ENCODE results near the gene NEURL1. TPM values are rescaled to one million over a fixed set of nuclear protein-coding genes. Genes with fewer than 3 reads are reported as not detected.

Gene NEURL1
- total and polyA plus RNA-seq, 10 of the 15 experiments (the other 5 are each of a cell fraction or from before 2014, with no cell fraction given): 0.02 to 0.05 (median 0.05) TPM; not detected in 6

- TF ChIP-seq ZNF24 (IDR thresholded peaks at IDR 0.05) (peak; percentile 73; the same call in 1 of the 2 replicates), TBL1XR1 (IDR thresholded peaks at IDR 0.05; ENCODE audit: low read depth, low read length) (no peak), POLR2AphosphoS2 (IDR thresholded peaks at IDR 0.05; ENCODE audit: low read depth, low read length) (no peak), ZZZ3 (IDR thresholded peaks at IDR 0.05; ENCODE audit: control insufficient read depth, insufficient read length, low read depth) (no peak), ATF7 (IDR thresholded peaks at IDR 0.05; ENCODE audit: low read depth) (peak; percentile 73), CBX5 (IDR thresholded peaks at IDR 0.05; ENCODE audit: low read depth) (0 out of 2 replicates have a peak, but pooled peaks have one; percentile 35), NR2F1 (conservative IDR thresholded peaks at IDR 0.05) (peak; percentile 88), CREB1 (IDR thresholded peaks at IDR 0.05; ENCODE audit: low read depth) (no peak), RB1 (IDR thresholded peaks at IDR 0.05; ENCODE audit: borderline replicate concordance) (peak; percentile 35; the same call in 1 of the 2 replicates), NBN (IDR thresholded peaks at IDR 0.05) (peak; percentile 83), RAD21 (IDR thresholded peaks at IDR 0.05; ENCODE audit: insufficient read depth, low read depth, low read length) (no peak), PAX8 (IDR thresholded peaks at IDR 0.05) (no peak), PBX3 (IDR thresholded peaks at IDR 0.05; ENCODE audit: insufficient replicate concordance, low read depth, low read length) (peak; percentile 66), CEBPZ (IDR thresholded peaks at IDR 0.05; ENCODE audit: low read depth, low read length) (no peak), STAT3 (IDR thresholded peaks at IDR 0.05; ENCODE audit: low read depth, low read length) (no peak), KAT2A (conservative IDR thresholded peaks at IDR 0.05; ENCODE audit: control insufficient read depth, low read depth, low read length) (no peak), MTA2 (IDR thresholded peaks at IDR 0.05; ENCODE audit: low read depth) (peak; percentile 46), FOS (IDR thresholded peaks at IDR 0.05; ENCODE audit: borderline replicate concordance, extremely low read depth, insufficient read length) (no peak), IRF4 (IDR thresholded peaks at IDR 0.05; ENCODE audit: low read depth, low read length) (0 out of 2 replicates have a peak, but pooled peaks have one; percentile 22), CBX3 (IDR thresholded peaks at IDR 0.05; ENCODE audit: borderline replicate concordance, low read depth) (no peak), RUNX3 (IDR thresholded peaks at IDR 0.05; ENCODE audit: low read length) (peak; percentile 30; the same call in 1 of the 2 replicates), YY1 (IDR thresholded peaks at IDR 0.05; ENCODE audit: low read depth, low read length) (no peak)
Observed at GRCh38 chr10:103467406-103467805, 26.1 kb upstream of the NEURL1 start (continued).

All from GM12878 (cell line).